NCI-H526 (cell line): Measurements from ENCODE around the gene STARD9.
"Not testable (repeated sequence)": the region's sequence is repeated elsewhere in the genome, so short reads cannot be mapped to it uniquely, and the experiment has no call there.

Source experiments
- DNase-seq, 2 experiments: peaks; one replicate each; lab custom pipeline; 2025; lab: John Stamatoyannopoulos, UW

The STARD9 gene

DNA sequence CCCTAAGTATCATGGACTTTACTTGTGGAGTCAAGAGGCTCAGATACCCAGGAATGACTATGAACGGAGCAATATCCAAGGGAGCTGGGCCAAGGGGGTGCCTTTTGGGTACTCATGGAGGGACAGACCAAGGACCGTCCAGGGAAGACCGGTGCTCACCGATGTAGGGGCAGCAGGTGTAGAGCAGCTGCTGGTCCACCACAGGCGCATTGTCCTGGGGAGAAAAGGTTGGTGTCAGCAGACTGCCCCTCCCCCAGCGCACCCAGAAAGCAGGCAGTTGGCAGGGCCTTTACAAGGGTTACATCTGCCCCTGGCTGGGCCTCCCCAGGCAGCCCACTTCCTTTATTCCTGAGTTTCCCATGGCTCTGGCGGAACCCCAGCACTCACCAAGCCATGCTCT lies 154.0 kb downstream of the STARD9 start:
- no peak for DNase-seq

DNA sequence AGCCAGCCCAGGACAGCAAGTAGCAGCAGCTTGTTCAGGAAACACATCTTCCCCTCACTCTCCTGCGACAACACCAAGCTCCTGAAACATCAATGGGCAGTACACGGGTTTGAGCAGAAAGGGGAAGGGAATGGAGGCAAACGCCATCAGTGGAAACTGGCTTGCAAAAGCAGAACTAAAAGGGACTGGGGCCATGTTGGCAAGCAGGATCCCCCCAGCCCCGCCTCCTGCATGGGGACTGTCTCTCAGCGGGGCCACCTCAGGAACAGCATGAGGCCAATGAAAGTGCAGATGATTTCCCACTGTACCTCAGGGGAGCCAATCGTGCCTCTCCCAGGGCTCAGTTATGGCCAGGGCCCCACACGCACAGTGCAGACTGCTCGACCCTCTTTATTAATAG lies 154.7 kb downstream of the STARD9 start:
- DNase-seq: no peak

- DNase-seq: no peak
Observed at GRCh38 chr15:42730536-42730935, 155.1 kb downstream of the STARD9 start.

GRCh38 chr15:42731461-42731860 lies 156.1 kb downstream of the STARD9 start:
- DNase-seq: no peak

- DNase-seq: no peak
Observed at GRCh38 chr15:42732095-42732827, 156.9 kb downstream of the STARD9 start.

- DNase-seq: no peak
Observed at GRCh38 chr15:42733027-42733426, 157.6 kb downstream of the STARD9 start.

GRCh38 chr15:42734076-42734672 lies 158.8 kb downstream of the STARD9 start:
- no peak for DNase-seq

GRCh38 chr15:42735382-42736165 lies 160.2 kb downstream of the STARD9 start:
- DNase-seq: no peak

- DNase-seq: peak in 1 of 2 experiments; percentile 57
Observed at GRCh38 chr15:42736178-42736792, 160.9 kb downstream of the STARD9 start.

- DNase-seq: peak; percentile 58 to 93
Observed at GRCh38 chr15:42736793-42737528, 161.6 kb downstream of the STARD9 start, which contains the start of gene CDAN1. TSS of gene CDAN1 (minus strand) at chr15:42737128. CDS start at chr15:42737102, 26 bp downstream.

- no peak for DNase-seq
Observed at GRCh38 chr15:42737529-42738328, 162.3 kb downstream of the STARD9 start.

DNA sequence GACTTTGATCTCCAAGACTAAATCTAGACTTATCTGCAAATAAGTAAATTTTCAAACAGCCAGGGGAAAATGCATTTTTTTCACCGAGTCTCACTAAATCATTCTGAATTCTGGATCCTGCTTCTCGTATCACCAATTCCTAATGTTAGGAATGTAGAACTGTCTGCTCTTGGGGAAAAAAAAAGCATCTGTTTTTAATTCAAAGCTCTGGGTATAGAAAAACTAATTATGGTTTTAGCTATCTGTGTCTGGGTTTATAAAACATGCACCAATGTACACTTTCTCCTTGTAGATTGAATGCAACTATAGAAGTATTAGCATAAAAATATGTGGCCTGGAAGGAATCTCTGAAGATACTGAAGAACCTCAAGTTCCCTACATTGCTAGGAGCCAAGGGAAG lies 166.3 kb downstream of the STARD9 start:
- DNase-seq: no peak

- no peak for DNase-seq
Observed at GRCh38 chr15:42742149-42742548, 166.7 kb downstream of the STARD9 start.

DNA sequence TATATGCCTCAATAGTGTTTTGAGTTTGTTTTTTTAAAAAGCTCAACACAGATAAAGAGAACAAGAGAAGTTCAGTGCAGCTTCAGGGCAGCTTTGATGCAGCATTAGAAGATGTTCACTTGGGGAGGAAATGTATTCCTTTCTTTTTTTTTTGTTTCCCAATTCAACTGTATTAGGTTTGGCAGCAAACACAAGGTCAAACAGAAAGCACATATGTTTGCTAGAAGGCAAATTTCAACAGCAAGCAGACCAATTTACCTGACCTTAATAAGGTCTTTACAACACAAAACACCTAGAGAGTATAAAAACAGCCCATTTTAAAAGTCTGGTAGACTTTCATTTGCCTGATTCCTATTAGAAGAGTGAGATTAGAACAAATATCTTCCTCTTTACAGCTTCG lies 168.8 kb downstream of the STARD9 start:
- DNase-seq: no peak

DNA sequence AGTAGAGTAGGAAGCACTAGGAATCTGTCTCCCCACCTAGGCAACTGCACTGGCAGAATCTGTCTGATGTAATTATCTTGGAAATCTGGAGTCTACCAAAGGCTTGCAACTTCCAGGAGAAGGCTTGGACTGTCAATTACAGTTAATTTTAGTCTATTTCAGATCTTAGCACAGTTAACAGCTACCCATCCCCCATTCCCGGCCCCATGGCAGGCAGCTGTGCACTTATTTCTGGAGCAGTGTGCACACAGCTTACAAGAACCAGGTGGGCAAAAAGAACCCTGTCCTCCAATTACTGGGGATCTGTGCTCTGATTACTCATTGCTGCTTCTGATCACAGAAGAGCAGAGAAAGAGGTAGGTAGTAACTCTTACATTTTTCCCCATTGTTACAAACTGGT lies 173.9 kb downstream of the STARD9 start:
- no peak for DNase-seq

DNA sequence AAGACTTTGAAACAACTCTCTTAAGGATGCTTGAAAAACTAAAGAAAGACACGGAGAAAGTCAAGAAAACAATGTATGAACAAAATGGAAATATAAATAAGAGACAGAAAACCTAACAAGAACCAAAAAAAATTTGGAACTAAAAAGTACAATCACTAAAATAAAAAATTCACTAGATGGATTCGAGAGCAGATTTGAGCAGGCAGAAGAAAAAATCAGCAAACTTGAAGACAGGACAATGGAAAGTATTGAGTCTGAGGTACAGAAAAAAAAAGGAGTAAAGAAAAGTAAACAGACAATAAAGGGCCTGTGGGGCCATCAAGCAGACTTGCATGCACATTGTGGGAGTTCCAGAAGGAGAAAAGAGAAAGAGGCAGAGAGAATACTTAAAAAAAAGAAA lies 174.9 kb downstream of the STARD9 start:
- no peak for DNase-seq

DNA sequence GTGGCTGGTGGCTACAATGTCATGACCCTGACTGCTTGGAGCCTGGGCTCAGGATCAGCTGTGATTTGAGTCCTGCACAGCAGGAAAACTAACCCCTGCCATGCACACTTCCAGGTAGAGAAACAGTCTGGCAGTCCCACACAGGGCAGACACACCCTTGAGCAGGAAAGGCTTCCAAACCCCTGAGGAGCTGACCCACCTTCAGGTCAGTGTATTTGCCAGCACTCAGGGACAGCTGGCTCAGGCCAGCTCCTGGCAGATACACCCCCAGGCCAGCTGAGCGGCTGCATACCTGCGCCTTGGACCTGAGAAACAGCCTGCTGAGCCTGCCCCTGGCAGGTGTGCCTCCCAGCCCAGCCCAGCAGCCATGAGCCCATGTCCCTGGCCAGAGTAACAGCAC lies 183.7 kb downstream of the STARD9 start:
- no peak for DNase-seq

DNA sequence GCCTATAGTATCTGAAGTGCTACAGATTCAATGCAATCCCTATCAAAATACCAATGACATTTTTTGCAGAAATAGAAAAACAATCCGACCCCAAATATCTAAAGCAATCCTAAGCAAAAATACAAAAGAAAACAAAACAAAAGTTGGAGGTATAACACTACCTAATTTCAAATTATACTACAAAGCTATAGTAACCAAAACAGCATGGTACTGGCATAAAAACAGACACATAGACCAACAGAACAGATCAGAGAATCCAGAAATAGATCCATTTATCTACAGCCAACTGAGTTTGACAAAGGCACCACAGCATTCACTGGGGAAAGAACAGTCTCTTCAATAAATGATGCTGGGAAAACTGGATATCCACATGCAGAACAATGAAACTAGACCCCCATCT lies 185.4 kb downstream of the STARD9 start:
- DNase-seq: no peak

- DNase-seq: not testable (repeated sequence)
Observed at GRCh38 chr15:42761813-42762212, 186.4 kb downstream of the STARD9 start.

- not testable (repeated sequence) for DNase-seq
Observed at GRCh38 chr15:42764154-42764731, 188.8 kb downstream of the STARD9 start.

DNA sequence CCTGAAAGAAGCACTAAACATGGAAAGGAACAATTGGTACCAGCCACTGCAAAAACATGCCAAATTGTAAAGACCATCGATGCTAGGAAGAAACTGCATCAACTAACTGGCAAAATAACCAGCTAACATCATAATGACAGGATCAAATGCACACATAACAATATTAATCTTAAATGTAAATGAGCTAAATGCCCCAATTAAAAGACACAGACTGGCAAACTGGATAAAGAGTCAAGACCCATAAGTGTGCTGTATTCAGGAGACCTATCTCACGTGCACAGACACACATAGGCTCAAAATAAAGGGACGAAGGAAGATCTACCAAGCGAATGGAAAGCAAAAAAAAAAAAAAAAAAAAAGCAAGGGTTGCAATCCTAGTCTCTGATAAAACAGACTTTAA lies 190.7 kb downstream of the STARD9 start:
- not testable (repeated sequence) for DNase-seq
